Measurements from ENCODE around the gene TRIOBP. TPM values are rescaled to one million over a fixed set of nuclear protein-coding genes. Genes with fewer than 3 reads are reported as not detected.

The TRIOBP gene
- total RNA-seq, 4 donors from 2014 or later = 150 to 208 (median 182) TPM

DNA sequence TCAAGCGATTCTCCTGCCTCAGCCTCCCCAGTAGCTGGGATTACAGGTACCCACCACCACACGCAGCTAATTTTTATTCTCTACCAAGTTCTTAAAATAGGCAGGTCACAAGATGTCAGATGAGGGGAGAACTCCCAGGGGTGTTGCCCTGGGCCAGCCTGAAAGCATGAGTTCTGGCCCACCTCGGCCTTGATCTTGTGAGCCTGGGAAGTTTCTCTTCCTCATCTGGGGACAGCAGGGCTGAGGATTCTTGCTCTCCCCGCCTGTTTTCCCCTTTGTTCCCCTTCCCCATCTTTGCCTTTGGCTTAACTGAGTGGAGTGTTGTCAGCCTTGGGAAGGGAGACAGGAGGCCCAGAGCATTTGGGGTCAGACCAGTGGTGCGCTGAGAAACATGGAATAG lies 34.8 kb upstream of the TRIOBP start:
- no peak for DNase-seq (ENCODE audit: extremely low spot score)
- intact Hi-C loops (cut with DNase I) = no loop called here
- Histone ChIP-seq H3K9me3 (no peaks in the 10 kb centered on the region), H3K27me3 (no peaks in the 10 kb centered on the region), H3K4me3 (no peak overlapping the region), H3K4me1 (peaks cover 32 to 67% (median 60%) of the 10 kb centered on the region in 4 donors), H3K36me3 (peaks cover 8 to 18% (median 17%) of the 10 kb centered on the region in 4 donors), H3K27ac (replicated peaks in 1 of 4) (peak overlapping the region; percentile 77 to 87 (median 80))
- no peak for TF ChIP-seq EP300 (IDR thresholded peaks at IDR 0.05)
- no peak for TF ChIP-seq POLR2A (IDR thresholded peaks at IDR 0.05; ENCODE audit: low read depth)
- no peak for TF ChIP-seq POLR2AphosphoS5 (IDR thresholded peaks at IDR 0.05)
- no peak for TF ChIP-seq CTCF (IDR thresholded peaks at IDR 0.05)
- WGBS = 96% methylated on average over 5 of the region's 5 CpGs

GRCh38 chr22:37663521-37664140 lies 33.2 kb upstream of the TRIOBP start:
- Histone ChIP-seq H3K27me3 (no peaks in the 10 kb centered on the region), H3K4me1 (peaks cover 26 to 60% (median 57%) of the 10 kb centered on the region in 4 donors), H3K27ac (replicated peaks in 1 of 4) (peak overlapping the region; percentile 48 to 83 (median 65)), H3K36me3 (peaks cover 8 to 23% (median 18%) of the 10 kb centered on the region in 4 donors), H3K9me3 (no peaks in the 10 kb centered on the region), H3K4me3 (no peak overlapping the region)
- intact Hi-C loops (cut with DNase I) = no loop called here
- TF ChIP-seq EP300 (IDR thresholded peaks at IDR 0.05) (no peak), POLR2A (IDR thresholded peaks at IDR 0.05; ENCODE audit: low read depth) (no peak), CTCF (IDR thresholded peaks at IDR 0.05) (no peak), POLR2AphosphoS5 (IDR thresholded peaks at IDR 0.05) (no peak)
- 67% methylated on average over 16 of the region's 16 CpGs for WGBS
- no peak for DNase-seq (ENCODE audit: extremely low spot score)

DNA sequence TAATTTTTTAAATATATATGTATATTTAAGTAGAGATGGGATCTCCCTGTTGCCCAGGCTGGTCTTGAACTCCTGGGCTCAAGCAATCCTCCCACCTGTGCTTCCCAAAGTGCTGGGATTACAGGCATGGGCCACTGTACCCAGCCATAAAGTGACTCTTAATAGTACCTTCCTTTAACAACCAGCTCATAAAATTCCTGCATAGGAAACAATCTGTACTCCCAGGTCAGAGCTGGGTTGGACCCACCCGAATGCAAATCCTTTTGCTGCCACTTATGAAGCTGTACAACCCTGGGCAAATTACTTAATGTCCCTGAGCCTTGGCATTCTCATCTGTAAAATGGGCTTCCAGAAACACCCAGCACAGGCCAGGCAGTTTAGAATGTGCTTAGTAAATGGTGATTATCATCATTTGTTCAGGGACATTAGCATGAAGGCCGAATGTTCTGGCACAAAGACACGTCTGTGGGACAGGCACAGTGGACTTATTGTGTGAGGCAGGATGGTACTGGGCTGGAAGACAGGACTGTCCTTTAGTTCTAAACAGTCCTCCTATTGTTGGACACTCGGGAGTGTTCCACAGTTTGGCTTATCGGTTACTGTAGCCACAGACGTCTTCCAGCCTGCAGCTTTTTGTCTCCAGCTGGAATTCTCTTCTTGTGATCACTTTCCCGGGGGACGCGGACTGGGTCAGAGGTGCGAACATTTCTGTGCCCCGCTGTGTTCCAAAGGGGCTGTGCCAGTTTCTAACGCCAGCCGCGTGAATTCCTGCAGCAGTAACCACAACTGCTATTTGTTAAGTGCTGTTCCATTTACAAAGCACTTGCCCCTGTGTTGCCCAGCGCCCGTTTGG lies 32.4 kb upstream of the TRIOBP start:
- no peaks in the 10 kb centered on the region for H3K9me3 ChIP-seq
- no peak overlapping the region for H3K4me3 ChIP-seq
- TF ChIP-seq EP300 (IDR thresholded peaks at IDR 0.05) (no peak), POLR2AphosphoS5 (IDR thresholded peaks at IDR 0.05) (peak in 1 of 2 donors; percentile 5)
- intact Hi-C loops (cut with DNase I) = no loop called here
- DNase-seq (ENCODE audit: extremely low spot score) = no peak
- peaks cover 8 to 23% (median 18%) of the 10 kb centered on the region in 4 donors for H3K36me3 ChIP-seq
- H3K4me1 ChIP-seq = peaks cover 23 to 59% (median 56%) of the 10 kb centered on the region in 4 donors
- 81% methylated on average over 15 of the region's 16 CpGs for WGBS
- H3K27ac ChIP-seq (replicated peaks in 1 of 4) = peak overlapping the region in 3 of 4 donors; percentile 4 to 83 (median 25)
- H3K27me3 ChIP-seq = no peaks in the 10 kb centered on the region

GRCh38 chr22:37665487-37665886 lies 31.4 kb upstream of the TRIOBP start:
- peaks cover 8 to 23% (median 18%) of the 10 kb centered on the region in 4 donors for H3K36me3 ChIP-seq
- H3K4me3 ChIP-seq = no peak overlapping the region
- DNase-seq (ENCODE audit: extremely low spot score) = no peak
- no peaks in the 10 kb centered on the region for H3K27me3 ChIP-seq
- no peak for TF ChIP-seq CTCF (IDR thresholded peaks at IDR 0.05)
- no peak for TF ChIP-seq POLR2A (IDR thresholded peaks at IDR 0.05; ENCODE audit: low read depth)
- no peak for TF ChIP-seq EP300 (IDR thresholded peaks at IDR 0.05)
- TF ChIP-seq POLR2AphosphoS5 (IDR thresholded peaks at IDR 0.05) = no peak
- peaks cover 17 to 54% (median 53%) of the 10 kb centered on the region in 4 donors for H3K4me1 ChIP-seq
- intact Hi-C loops (cut with DNase I) = no loop called here
- peak overlapping the region in 1 of 4 donors; percentile 48 for H3K27ac ChIP-seq (replicated peaks in 1 of 4)
- H3K9me3 ChIP-seq = no peaks in the 10 kb centered on the region
- 89% methylated on average over 7 of the region's 24 CpGs for WGBS

- 63% methylated on average over 6 of the region's 6 CpGs for WGBS
- H3K27ac ChIP-seq (replicated peaks in 1 of 4) = peak overlapping the region in 3 of 4 donors; percentile 4 to 42 (median 5)
- no peaks in the 10 kb centered on the region for H3K27me3 ChIP-seq
- H3K4me3 ChIP-seq = no peak overlapping the region
- no peaks in the 10 kb centered on the region for H3K9me3 ChIP-seq
- DNase-seq (ENCODE audit: extremely low spot score) = no peak
- intact Hi-C loops (cut with DNase I) = no loop called here
- TF ChIP-seq POLR2AphosphoS5 (IDR thresholded peaks at IDR 0.05) = no peak
- no peak for TF ChIP-seq POLR2A (IDR thresholded peaks at IDR 0.05; ENCODE audit: low read depth)
- no peak for TF ChIP-seq CTCF (IDR thresholded peaks at IDR 0.05)
- no peak for TF ChIP-seq EP300 (IDR thresholded peaks at IDR 0.05)
- H3K4me1 ChIP-seq = peaks cover 8 to 46% (median 37%) of the 10 kb centered on the region in 4 donors
- H3K36me3 ChIP-seq = peaks cover 8 to 23% (median 18%) of the 10 kb centered on the region in 4 donors
Observed at GRCh38 chr22:37669586-37669985, 27.3 kb upstream of the TRIOBP start.
